HG03135 (cell line): ENCODE results near the gene DHX57.
"Not testable (repeated sequence)": the region's sequence is repeated elsewhere in the genome, so short reads cannot be mapped to it uniquely, and the experiment has no call there.

Experiments
- ATAC-seq: cut with Tn5 transposase; IDR thresholded peaks from one replicate; pipeline ENCODE4 v1.9.1; 2021; ENCODE audit warnings: mild to moderate bottlenecking, moderate library complexity; ENCODE audit not compliant: unreplicated experiment

The DHX57 gene

DNA sequence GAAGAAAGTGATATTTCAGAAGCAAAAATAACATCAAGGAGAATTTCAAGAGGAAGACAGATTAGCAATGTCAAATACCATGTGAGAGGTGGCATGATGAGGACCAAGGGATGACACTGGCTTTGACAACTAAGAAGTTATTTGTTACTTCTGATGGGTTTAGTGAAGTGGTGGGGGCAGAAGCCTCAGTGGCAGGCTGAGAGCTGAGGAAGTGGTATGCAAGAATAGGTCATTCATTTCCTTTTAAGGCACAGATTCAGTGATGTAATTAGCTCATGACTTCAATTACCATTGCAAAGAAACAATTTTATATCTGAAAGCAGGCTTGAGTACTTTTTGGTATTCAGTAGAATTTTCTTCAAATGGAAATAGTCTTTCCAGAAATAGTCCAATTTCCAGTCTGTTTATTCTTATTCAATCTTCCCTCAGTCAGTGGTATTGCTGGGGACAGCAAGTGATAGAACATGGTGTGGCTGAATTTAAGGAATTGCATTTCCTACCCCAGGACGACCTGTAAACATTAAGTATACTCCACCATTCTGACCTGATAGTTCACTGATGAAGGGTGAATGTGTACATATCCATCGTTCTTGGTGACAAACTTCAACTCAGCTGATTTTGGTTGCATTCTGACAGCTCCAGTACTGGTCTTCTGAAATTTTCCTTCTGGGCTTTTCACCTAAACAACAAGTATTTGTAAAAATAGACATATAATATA is 69.6 kb downstream of the DHX57 start:
- no peak for ATAC-seq

GRCh38 chr2:38797953-38798352 is 77.8 kb downstream of the DHX57 start:
- no peak for ATAC-seq

- no peak for ATAC-seq
These were observed 78.5 kb downstream of the DHX57 start for GRCh38 chr2:38797250-38797676.

- not testable (repeated sequence) for ATAC-seq
These were observed 80.7 kb downstream of the DHX57 start for GRCh38 chr2:38795016-38795415.

DNA sequence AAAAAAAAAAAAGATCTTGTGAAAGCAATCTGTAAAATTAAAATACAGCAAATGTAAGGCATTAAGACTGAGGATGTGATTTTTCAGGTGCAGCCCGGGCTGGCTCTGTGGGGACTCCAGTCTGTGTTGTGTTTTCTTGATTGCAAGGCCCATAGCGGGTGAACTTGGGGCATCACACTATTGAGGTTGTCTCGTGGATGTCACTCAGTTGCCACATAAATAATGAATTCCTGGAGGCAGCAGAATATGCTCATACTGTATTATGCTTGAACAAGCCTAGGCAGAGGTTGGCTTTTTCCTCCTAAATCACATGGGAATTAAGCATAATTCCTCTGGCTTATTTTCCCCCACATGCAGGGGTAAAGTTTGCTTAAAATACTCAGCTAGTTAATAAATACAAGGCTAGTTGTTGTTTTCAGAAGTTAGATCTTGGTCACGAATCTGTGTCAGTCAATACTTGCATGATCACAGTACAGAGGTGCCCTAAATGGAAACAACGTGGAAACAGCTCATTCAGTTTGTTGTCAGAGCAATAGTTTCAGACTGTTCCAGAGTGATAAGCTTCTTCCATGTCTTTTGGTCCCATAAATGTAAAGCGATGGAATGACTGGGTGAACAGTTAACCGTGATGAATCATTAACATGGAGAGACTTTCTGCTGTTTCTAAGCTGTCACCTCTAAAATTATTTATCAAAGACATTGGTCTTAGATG is 81.3 kb downstream of the DHX57 start:
- ATAC-seq: no peak

DNA sequence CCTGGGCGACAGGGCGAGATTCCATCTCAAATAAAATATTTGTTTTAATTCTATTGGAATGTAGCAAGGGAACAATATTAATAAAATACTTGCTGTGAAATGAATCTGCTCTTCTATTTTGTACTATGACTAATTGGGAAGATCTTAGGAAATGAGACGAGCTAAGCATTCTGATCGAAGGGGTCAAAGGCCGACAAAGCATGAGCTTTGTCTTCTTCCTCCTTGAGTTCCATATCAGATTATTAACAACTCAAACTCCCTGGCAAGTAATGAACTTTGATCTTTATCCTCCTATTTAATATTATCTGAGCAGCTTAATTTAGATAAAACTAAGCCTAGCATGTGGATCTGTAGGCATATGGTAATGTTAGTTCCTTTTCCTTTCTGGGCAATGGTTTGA is 82.2 kb downstream of the DHX57 start:
- ATAC-seq: no peak

- no peak for ATAC-seq
These were observed 83.0 kb downstream of the DHX57 start for GRCh38 chr2:38792751-38793150.

- not testable (repeated sequence) for ATAC-seq
These were observed 83.4 kb downstream of the DHX57 start for GRCh38 chr2:38792321-38792720.

- ATAC-seq: no peak
These were observed 84.0 kb downstream of the DHX57 start for GRCh38 chr2:38791744-38792143.

- ATAC-seq: no peak
These were observed 86.0 kb downstream of the DHX57 start for GRCh38 chr2:38789691-38790090.

DNA sequence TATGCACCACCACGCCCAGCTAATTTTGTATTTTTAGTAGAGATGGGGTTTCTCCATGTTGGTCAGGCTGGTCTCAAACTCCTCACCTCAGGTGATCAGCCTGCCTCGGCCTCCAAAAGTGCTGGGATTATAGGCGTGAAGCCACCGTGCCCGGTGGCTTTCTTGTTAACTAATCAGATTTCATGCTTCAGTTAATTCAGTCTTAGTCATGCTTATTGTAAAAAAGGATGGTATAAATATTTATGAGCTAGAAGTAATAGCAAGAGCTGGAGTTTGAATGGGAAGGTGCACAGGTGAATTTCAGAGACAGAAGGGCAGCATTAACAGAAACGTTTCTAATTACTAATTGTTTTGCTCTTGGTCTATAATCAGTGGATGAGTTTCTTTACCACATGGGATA is 87.4 kb downstream of the DHX57 start:
- no peak for ATAC-seq

GRCh38 chr2:38783586-38783985 is 92.1 kb downstream of the DHX57 start:
- ATAC-seq: no peak

- no peak for ATAC-seq
These were observed 97.0 kb downstream of the DHX57 start for GRCh38 chr2:38778687-38779082.

- ATAC-seq: no peak
These were observed 99.2 kb downstream of the DHX57 start for GRCh38 chr2:38776531-38776930.

GRCh38 chr2:38775921-38776225 is 99.9 kb downstream of the DHX57 start:
- ATAC-seq: no peak

GRCh38 chr2:38775097-38775920 is 100.4 kb downstream of the DHX57 start:
- ATAC-seq: no peak

GRCh38 chr2:38771632-38772031 is 104.1 kb downstream of the DHX57 start:
- no peak for ATAC-seq

DNA sequence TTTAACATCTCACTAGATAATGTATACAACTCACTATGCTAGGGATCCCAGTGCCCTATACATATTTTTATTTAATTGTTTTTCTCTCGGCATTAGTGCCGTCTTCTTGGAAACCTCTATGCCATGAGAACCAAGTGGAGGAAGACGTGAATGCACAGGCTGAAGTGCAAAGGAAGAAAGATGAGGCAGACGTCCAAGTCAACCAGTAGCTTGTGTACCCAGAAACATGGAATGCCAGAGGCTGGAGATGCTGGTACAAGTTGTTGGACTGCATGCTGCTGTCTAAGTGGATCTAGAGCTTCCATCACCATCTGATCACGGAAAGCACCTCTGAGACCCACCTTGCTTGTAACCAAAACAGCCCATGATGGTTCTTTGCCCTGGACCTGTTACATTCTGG is 110.2 kb downstream of the DHX57 start:
- ATAC-seq: no peak

DNA sequence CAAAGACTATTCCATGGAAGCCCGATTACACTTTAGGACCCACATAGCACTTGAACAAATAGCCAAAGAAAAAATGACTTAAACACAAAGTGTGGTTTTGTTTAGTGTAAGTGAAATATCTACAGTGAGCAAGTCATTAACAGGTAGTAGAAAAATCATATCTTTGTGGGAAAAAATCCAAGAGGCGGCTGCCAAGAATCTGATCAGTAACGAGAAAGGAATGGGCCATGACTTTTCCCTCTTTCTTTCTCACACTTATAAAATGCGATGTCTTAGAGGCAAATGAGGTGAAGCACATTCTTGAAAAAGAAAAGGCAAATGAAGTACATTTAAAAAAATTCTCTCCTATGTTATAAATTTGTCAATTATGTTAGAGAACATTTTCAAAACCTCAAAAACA is 110.6 kb downstream of the DHX57 start:
- no peak for ATAC-seq

- ATAC-seq: no peak
These were observed 112.0 kb downstream of the DHX57 start for GRCh38 chr2:38763728-38764127.

- ATAC-seq: no peak
These were observed 112.5 kb downstream of the DHX57 start for GRCh38 chr2:38763228-38763627.

- not testable (repeated sequence) for ATAC-seq
These were observed 119.8 kb downstream of the DHX57 start for GRCh38 chr2:38755891-38756290.
